ENCODE measurements around the gene OGDH. TPM values are rescaled to one million over a fixed set of nuclear protein-coding genes. Genes with fewer than 3 reads are reported as not detected.

OGDH gene
- total and polyA plus RNA-seq, 4 donors: 10.8 to 71.2 (median 41.2) TPM

- Histone ChIP-seq H3K4me3 (ENCODE audit: low read depth in 1 of 3, low read length in 3 of 3) (no peak overlapping the region), H3K9ac (ENCODE audit: low read depth in 1 of 2, low read length in 2 of 2) (no peak overlapping the region), H3K4me1 (ENCODE audit: control insufficient read depth in 4 of 4, insufficient read depth in 4 of 4, low read length in 3 of 4) (no peaks in the 10 kb centered on the region), H3K27ac (ENCODE audit: low read depth in 1 of 2, low read length in 2 of 2) (no peak overlapping the region), H3K27me3 (ENCODE audit: control insufficient read depth in 4 of 4, insufficient read depth in 4 of 4, low read length in 3 of 4) (no peaks in the 10 kb centered on the region), H3K36me3 (ENCODE audit: control insufficient read depth in 4 of 4, insufficient read depth in 3 of 4, low read depth in 1 of 4, low read length in 3 of 4) (peaks cover 2 to 13% (median 9%) of the 10 kb centered on the region in 4 donors), H3K9me3 (ENCODE audit: control insufficient read depth in 4 of 4, low read length in 3 of 4) (no peaks in the 10 kb centered on the region)
- no peak for DNase-seq (ENCODE audit: low spot score)
- WGBS: 94% methylated on average over 4 of the region's 4 CpGs
- TF ChIP-seq REST (IDR thresholded peaks at IDR 0.05) (no peak), GABPA (IDR thresholded peaks at IDR 0.05 in 1 of 2, conservative IDR thresholded peaks at IDR 0.05 in 1 of 2) (no peak), SP1 (IDR thresholded peaks at IDR 0.05) (no peak), YY1 (IDR thresholded peaks at IDR 0.05) (no peak), ZBTB33 (IDR thresholded peaks at IDR 0.05) (no peak), EGR1 (IDR thresholded peaks at IDR 0.05; ENCODE audit: low read depth in 2 of 2) (no peak), CTCF (IDR thresholded peaks at IDR 0.05; ENCODE audit: low read depth, low read length, missing input control) (no peak), MAX (IDR thresholded peaks at IDR 0.05) (no peak), ATF3 (IDR thresholded peaks at IDR 0.05) (no peak), HNF4G (IDR thresholded peaks at IDR 0.05) (no peak), JUND (IDR thresholded peaks at IDR 0.05) (no peak)
Observed at GRCh38 chr7:44647981-44648714, 41.7 kb downstream of the OGDH start.

GRCh38 chr7:44650242-44650641 is 43.8 kb downstream of the OGDH start:
- no peak overlapping the region for H3K9ac ChIP-seq (ENCODE audit: low read depth in 1 of 2, low read length in 2 of 2)
- no peak overlapping the region for H3K4me3 ChIP-seq (ENCODE audit: low read depth in 1 of 3, low read length in 3 of 3)
- no peak for DNase-seq (ENCODE audit: low spot score)
- H3K9me3 ChIP-seq (ENCODE audit: control insufficient read depth in 4 of 4, low read length in 3 of 4): no peaks in the 10 kb centered on the region
- no peaks in the 10 kb centered on the region for H3K4me1 ChIP-seq (ENCODE audit: control insufficient read depth in 4 of 4, insufficient read depth in 4 of 4, low read length in 3 of 4)
- WGBS: 98% methylated on average over 4 of the region's 4 CpGs
- H3K27ac ChIP-seq (ENCODE audit: low read depth in 1 of 2, low read length in 2 of 2): no peak overlapping the region
- TF ChIP-seq HNF4A (conservative IDR thresholded peaks at IDR 0.05) (no peak), TAF1 (conservative IDR thresholded peaks at IDR 0.05) (no peak), GABPA (IDR thresholded peaks at IDR 0.05 in 1 of 2, conservative IDR thresholded peaks at IDR 0.05 in 1 of 2) (no peak), CTCF (IDR thresholded peaks at IDR 0.05; ENCODE audit: low read depth, low read length, missing input control) (no peak), RAD21 (IDR thresholded peaks at IDR 0.05) (no peak), JUND (IDR thresholded peaks at IDR 0.05) (no peak), RXRA (IDR thresholded peaks at IDR 0.05) (no peak), ATF3 (IDR thresholded peaks at IDR 0.05) (no peak), EGR1 (IDR thresholded peaks at IDR 0.05; ENCODE audit: low read depth in 2 of 2) (no peak), MAX (IDR thresholded peaks at IDR 0.05) (no peak), FOXA1 (IDR thresholded peaks at IDR 0.05) (no peak)
- H3K27me3 ChIP-seq (ENCODE audit: control insufficient read depth in 4 of 4, insufficient read depth in 4 of 4, low read length in 3 of 4): no peaks in the 10 kb centered on the region
- H3K36me3 ChIP-seq (ENCODE audit: control insufficient read depth in 4 of 4, insufficient read depth in 3 of 4, low read depth in 1 of 4, low read length in 3 of 4): peaks cover 2 to 18% (median 11%) of the 10 kb centered on the region in 4 donors
